ENCODE data around the gene ETFA.

GRCh38 chr15:76333720-76334437 is 22.6 kb upstream of the ETFA start:
- TF ChIP-seq CTCF (IDR thresholded peaks at IDR 0.05; ENCODE audit: poor library complexity) = peak; percentile 31
- no peak for TF ChIP-seq EZH2 (IDR thresholded peaks at IDR 0.05; ENCODE audit: borderline replicate concordance)
- no peak for TF ChIP-seq EZH2phosphoT487 (IDR thresholded peaks at IDR 0.05; ENCODE audit: low read depth, severe bottlenecking, unreplicated experiment)

Data from hepatocyte (in vitro differentiated cells).